HG03342 (cell line): ENCODE measurements around the gene PAH.
"Not testable (repeated sequence)": the region's sequence is repeated elsewhere in the genome, so short reads cannot be mapped to it uniquely, and the experiment has no call there.

ENCODE experiments used
- ATAC-seq: cut with Tn5 transposase; IDR thresholded peaks from one replicate; pipeline ENCODE4 v1.9.1; 2021; ENCODE audit warnings: mild to moderate bottlenecking, moderate library complexity; ENCODE audit not compliant: unreplicated experiment

Gene PAH

DNA sequence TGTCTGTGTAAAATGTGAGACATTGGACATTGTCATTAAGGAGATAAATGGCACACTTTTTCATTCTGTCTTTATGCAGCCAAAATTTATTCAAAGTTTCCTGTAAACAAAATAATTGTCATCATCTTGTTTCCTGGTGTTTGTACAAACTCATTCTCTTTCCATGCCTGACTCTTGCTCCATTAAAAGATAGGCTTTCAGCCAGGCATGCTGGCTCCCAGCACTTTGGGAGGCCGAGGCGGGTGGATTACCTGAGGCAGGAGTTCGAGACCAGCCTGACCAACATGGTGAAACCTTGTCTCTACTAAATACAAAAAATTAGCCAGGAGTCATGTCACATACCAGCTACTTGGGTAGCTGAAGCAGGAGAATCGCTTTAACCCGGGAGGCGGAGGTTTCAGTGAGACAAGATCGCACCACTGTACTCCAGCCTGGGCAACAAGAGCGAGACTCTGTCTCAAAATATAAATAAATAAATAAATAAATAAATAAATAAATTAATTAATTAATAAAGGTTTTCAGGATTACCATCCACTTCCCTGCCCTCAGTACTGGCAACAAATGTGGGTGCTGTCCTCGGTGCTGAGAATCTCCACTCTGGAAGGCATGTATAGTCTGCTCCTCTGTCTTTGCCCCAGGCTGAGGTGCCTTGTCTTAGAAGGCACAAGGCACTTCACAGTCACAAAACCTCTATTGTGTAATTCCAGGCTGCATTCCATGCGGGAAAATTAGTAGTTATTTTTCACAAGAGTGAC is 83.2 kb downstream of the PAH start:
- no peak for ATAC-seq

DNA sequence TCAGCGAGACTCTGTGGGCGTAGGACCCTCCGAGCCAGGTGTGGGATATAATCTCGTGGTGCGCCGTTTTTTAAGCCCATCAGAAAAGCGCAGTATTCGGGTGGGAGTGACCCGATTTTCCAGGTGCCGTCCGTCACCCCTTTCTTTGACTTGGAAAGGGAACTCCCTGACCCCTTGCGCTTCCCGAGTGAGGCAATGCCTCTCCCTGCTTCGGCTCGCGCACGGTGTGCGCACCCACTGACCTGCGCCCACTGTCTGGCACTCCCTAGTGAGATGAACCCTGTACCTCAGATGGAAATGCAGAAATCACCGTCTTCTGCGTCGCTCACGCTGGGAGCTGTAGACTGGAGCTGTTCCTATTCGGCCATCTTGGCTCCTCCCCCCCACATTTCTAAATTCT is 84.2 kb downstream of the PAH start:
- ATAC-seq, result not testable (repeated sequence)

DNA sequence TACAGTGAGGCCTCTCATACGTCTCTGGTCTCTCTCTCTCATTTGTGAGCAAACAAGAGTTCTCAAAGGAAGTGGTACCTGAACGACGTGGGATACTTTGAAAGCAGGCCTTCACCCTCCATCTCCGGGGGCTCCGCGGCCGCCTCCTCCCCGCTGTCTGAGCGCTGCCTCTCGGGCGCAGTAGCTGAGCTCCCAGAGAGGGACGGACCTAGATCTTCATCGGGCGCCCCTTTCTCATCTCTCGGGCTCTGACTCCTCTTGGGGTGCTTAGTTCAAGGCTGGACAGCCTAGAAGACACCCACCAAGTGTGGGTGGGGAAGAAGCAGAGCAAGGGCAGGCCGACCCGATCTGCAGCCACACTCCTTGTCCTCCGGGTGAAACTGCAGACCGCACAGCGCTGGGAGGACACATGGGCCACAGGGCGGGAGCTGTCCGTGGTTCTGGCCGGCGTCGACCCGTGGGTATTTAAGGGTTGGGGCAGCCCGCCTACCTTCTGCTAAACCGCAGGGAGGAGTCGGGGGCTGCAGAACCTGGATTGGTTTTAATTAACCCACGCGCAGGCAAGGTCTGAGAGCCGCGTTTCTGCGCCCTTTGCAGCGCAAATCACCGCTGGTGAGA is 92.7 kb downstream of the PAH start:
- ATAC-seq, result no peak

DNA sequence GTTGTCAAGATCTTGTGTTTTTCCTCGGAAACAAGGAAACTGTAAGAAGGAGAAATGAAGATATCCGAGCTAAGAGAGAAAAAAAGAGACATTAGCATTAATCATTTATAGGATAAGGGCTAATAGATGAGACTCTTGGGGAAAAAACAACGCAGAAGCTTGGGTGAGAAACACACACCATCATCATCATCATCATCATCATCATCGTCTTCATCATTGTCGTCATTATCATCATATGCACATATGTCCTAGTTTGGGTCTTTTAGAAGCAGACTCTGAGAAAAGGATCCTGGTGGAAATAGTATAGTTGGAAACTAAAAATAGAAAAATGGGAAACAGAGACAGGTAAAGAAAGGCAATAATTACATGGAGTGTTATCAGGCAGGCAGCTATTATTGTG is 95.9 kb downstream of the PAH start:
- ATAC-seq, result no peak

DNA sequence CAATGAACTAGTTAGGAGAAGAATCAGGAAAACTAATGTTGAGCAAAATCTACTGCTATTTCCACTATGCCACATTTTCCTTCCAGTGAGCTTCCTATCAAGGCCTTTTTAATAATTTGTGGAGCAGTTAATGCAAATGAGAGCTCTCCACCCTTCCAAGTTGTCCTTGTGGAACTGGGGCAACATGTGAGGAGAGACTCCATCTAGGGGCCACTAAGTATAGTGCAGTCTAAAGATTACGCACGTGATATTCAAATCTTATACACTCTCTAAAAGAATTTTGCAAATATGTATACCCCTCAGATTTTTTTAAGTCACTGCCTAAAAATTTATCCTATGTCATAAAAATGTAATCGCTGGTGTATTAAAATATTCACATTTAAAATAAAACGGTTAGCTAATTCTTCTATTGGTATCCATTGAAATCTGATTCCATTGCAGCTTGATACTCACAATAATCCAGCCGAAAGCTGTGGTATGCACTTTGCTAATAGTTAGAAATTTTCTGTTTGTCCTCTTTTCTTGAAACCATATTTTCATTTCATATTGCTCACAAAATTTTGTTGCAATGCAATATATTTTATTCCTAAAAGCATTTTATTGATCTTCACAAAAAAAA is 100.1 kb downstream of the PAH start:
- ATAC-seq, result no peak

DNA sequence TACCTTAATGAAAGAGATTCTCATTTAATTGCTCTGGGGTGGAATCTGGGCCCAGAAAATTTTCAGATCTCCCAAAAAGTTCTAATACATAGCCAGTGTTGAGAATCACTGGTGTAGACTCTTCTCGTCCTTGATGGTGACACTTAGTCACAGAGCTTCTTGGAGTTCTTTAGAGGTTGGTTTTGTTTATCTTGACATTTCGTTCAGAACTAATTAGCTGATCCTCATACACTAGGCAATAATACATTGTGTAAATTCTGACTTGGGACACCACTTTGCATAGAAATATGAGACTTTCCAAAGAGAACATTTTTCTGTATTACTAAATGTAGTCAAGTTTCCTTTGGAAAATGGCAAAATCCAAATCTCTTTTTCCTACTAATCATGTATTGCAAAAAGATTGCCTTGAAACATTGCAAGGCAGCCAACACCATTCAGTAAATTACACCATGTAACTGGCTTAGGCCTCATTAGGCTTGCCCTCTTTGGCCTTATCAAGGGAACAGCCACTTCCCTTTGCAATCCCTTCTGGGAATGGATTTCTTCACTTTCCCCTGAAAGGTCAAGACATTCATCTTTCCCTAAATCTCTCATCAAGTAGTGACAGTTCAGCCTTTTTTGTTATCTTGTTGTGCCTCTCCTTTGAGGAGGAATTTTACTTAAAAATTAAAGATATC is 102.2 kb downstream of the PAH start:
- no peak for ATAC-seq

DNA sequence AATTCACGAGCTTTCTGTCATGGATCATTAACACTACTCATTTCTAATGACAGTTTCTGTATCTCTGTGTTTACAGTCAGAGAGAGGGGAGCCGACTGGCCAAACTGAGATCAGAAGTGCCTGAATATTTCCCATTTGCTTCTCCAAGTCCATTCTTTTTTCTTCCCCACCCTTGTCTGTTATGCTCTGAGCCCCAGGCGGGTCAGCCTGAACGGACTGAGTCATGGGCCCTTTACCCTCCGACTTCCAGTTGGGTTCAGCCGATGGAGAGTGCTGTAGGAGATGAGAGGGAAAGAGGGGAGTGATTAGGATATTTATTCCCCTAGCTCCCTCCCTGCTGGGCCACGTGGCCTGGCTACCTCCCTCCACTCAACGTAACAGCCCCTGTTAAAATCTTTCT is 104.7 kb downstream of the PAH start:
- no peak for ATAC-seq

DNA sequence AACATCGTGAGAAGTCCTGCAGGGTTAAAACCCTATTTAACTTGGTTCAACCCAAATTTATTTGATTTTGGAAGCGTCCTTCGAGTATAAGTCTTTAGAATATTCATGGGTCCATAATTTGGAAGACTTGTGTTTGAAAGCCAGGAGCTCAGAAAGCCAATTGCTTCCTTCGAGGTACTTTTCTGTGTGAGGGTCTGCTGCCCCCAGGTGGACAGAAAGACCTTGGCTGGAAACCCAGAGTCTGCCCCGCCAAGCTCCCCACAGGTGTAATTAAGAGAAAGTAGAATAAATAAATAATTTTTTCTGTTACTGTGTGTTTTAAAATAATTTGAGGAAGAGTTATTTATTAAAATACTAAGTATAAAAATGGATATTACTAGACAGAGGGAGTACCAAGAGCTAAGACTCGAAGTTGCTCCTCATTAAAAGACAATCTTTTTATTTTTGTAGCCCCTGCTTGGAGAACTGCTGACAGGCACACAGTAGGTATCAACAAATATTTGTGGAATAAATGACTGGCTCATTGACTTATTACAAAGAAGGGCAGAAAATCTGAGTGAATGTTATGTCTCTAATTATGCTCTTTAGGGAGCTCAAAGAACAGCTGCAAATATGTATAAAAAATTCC is 105.8 kb downstream of the PAH start:
- ATAC-seq, result no peak

DNA sequence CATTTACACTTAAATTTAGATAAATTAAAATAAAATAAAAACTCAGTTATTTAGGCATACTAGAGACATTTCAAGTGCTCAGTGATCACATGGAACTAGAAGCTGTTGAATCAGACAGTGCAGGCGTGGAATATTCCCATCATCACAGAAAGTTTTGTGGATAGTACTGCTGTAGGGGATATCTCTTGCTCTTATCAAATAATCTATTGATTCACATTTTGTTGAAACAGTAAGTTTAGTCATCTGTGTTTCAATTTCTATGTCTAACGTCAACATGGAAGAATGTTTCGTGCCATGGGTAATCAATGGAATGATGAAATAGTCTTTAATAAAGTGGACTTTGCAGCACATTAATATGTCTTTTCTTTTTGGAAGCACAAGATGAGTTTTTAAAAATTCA is 108.6 kb downstream of the PAH start:
- no peak for ATAC-seq

DNA sequence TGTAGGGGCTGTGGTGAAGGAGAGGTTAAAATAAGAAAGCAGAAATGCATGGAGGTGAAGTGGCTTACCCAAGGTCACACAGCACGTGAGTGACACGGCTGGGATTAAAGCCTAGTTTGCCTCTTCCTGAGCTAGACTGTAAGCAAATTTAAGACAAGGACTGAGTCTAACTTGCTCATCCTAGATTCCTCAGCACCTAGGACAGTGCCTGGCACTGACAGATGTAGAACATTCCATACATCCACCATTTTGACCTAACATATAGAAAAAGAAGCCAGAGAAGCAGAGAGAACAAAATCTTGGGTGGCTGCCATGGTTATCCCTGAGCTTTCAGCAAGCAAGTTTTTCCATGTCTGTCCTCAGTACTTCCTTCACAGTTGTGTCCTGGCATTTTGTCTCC is 110.5 kb downstream of the PAH start:
- no peak for ATAC-seq

DNA sequence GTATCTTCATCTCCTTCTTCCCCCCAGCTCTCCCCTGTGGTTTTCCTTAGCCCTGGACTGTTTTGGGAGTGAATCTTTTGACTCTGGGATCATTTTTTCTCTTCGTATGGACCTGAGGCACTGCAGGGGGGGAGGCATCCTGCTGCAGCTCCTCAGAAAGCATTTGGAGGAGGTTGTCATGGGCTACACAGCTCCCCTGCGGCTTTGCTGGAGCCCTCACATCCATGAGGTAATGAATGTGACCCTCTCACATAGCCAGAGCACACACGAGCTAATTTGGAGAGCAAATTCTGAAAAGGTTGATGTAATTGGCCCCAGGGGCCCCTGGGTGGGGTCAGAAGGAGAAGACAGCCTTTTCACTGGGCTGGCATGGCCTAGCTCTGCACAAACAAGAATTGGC is 110.9 kb downstream of the PAH start:
- ATAC-seq, result no peak

DNA sequence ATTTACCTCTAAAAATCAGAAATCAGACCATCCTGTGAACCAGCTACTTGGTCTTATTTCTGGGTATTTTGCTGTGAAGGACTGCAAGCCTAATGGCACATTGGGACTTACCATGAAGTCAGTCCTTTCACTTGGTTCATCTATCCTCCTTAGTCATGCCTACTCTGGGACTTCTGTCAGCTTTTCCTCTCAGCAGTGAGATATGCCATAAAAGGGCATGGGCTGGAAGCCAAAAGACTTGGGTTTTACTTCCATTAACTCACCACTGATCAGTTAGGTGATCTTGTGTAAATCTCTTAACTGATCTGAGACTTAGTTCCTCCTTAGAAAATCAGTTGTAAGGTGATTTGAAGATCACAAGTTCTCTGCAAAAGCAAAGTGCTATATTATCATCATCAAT is 116.5 kb downstream of the PAH start:
- ATAC-seq, result no peak

DNA sequence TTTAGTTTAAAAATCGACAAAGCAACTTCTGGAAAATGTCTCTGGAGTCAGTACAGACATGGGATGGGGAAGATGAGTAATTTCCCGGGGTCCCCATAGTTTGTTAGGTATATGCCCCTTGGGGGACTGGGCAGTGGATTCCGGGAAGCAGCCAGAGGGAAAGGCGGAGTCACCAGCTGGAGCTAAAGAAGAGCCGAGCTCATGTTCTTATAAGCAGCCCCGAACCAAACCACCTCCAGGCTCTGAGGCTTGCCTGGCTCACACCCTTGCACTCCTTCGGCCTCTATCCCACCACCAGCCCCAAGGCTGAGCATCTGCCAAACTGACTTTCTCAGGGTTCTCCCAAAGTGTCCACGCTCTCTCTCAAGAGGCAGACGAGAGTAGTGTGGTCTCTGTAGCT is 117.8 kb downstream of the PAH start:
- no peak for ATAC-seq

DNA sequence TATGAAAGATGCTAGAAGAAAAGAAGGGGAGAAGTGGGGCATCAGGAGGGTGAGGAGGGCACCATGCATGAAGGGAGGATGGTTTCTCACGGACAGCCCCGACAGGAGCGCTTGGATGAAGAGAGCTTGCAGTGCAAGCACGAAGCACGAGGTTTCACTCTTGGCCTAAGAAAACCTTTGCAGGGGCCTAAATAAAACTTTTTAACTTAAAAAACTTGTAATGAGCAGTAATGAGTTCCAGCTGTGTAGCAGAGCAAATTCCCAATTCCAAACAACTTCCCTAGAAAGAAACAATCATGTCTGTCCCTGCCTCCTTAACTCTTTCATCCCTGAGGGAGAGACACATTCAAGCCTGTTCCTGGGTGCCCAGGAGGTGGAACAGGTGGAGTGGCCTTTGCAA is 119.5 kb downstream of the PAH start:
- ATAC-seq, result no peak

DNA sequence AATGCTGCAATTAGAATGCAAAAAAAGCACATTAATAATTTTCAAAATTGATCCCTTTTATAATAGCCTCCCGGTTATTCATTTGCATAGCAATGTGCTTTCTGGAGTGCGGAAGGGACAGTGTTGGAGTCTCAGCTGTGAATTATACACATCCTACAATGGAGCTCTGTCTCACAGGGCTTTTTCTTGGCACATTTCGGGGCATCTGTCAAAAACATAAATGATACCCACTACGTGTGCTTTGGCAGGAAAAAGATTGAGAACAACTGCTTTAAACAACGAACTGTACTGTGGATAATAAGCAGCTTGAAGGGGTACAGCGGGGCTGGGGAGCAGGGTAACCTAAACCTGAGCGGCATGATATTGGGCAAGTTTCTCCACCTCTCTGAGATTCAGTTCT is 123.1 kb downstream of the PAH start:
- ATAC-seq, result no peak
